HCT116 (cell line): ENCODE data around the gene IFIT1. TPM values are rescaled to one million over a fixed set of nuclear protein-coding genes. Genes with fewer than 3 reads are reported as not detected.

Source experiments
- ATAC-seq: fragments of 200-7000 bp; cut with Tn5 transposase; 2 replicates; pipeline ENCODE4 v1.9.1; 2020; ENCODE audit warnings: mild to moderate bottlenecking, moderate library complexity
- BruUV-seq: library from RNA; stranded (reverse); fragments of 400-500 nt; replicated peaks from 2 replicates; lab custom pipeline; 2021; lab: Mats Ljungman, UMichigan
- CTCF ChIA-PET: fragments of 300-600 bp; sonication (Branson Sonifier 250); formaldehyde crosslinking; loops from one replicate; lab custom pipeline; 2021; ENCODE audit warnings: antibody characterized with exemption; lab: Charles Lee
- POLR2A ChIA-PET: fragments of 300-600, 350-600 bp; sonication (Branson Sonifier 250); formaldehyde crosslinking; loops from one replicate; lab custom pipeline; 2021; ENCODE audit warnings: antibody characterized with exemption; lab: Charles Lee
- RAD21 ChIA-PET, 2 experiments: fragments of 300-600 bp; sonication (Branson Sonifier 250); formaldehyde crosslinking; loops; one replicate each; lab custom pipeline; 2023; ENCODE audit warnings: low total read pairs in 2 of 2; ENCODE audit not compliant: uncharacterized antibody in 2 of 2, unreplicated experiment in 2 of 2, low non-redundant PET in 1 of 2; lab: Charles Lee
- DNase-seq: peaks from one replicate; pipeline ENCODE4 v3.0.0-alpha.2; 2010; ENCODE audit warnings: low read depth, low spot score
- H2AFZ ChIP-seq: fragments of 200-600 bp; shearing (Covaris generic), sonication (generic); 2 replicates; pipeline ENCODE4 v1.6.1; 2017; ENCODE audit warnings: low read depth, mixed run types, mixed read lengths, antibody characterized with exemption, low read length; ENCODE audit not compliant: poor library complexity, severe bottlenecking
- H3K27ac ChIP-seq: 2 replicates; pipeline ENCODE4 v1.5.1; 2012; ENCODE audit warnings: low read depth, low read length
- H3K27me3 ChIP-seq: fragments of 200-600 bp; sonication (generic); 2 replicates; pipeline ENCODE4 v1.6.1; 2016; ENCODE audit warnings: mixed run types, low read length, mixed read lengths; ENCODE audit not compliant: insufficient read depth
- H3K36me3 ChIP-seq, 2 experiments: fragments of 200-500 bp in 1 of 2; fragments of 200-600 bp in 1 of 2; sonication (Bioruptor generic) in 1 of 2; sonication (generic) in 1 of 2; 2 replicates each; pipeline versions ENCODE4 v1.5.1 to v1.6.1; 2014 to 2016; ENCODE audit warnings: low read length in 2 of 2, inconsistent platforms in 1 of 2, mixed read lengths in 1 of 2, mixed run types in 1 of 2; ENCODE audit not compliant: insufficient read depth in 2 of 2, control insufficient read depth in 1 of 2
- H3K4me1 ChIP-seq, 2 experiments: fragments of 200-600 bp in 1 of 2; sonication (generic) in 1 of 2; 2 replicates each; pipeline versions ENCODE4 v1.5.1 to v1.6.1; 2012 to 2017; ENCODE audit warnings: low read length in 2 of 2, inconsistent platforms in 1 of 2, mild to moderate bottlenecking in 1 of 2, mixed read lengths in 1 of 2, mixed run types in 1 of 2, moderate library complexity in 1 of 2; ENCODE audit not compliant: insufficient read depth in 2 of 2, control insufficient read depth in 1 of 2
- H3K4me2 ChIP-seq: fragments of 200-600 bp; sonication (generic); 2 replicates; pipeline ENCODE4 v1.6.1; 2017; ENCODE audit warnings: mixed run types, low read length, mixed read lengths
- H3K4me3 ChIP-seq, 2 experiments: fragments of 200-600 bp in 1 of 2; sonication (generic) in 1 of 2; replicated peaks in 1 of 2; 2 replicates each; pipeline ENCODE4 v1.5.1; 2011 to 2016; ENCODE audit warnings: low read length in 2 of 2, control low read depth in 1 of 2, low read depth in 1 of 2, mild to moderate bottlenecking in 1 of 2, mixed read lengths in 1 of 2, mixed run types in 1 of 2
- H3K79me2 ChIP-seq: fragments of 200-600 bp; sonication (generic); 2 replicates; pipeline ENCODE4 v1.6.1; 2017; ENCODE audit warnings: mild to moderate bottlenecking, mixed run types, low read length, moderate library complexity, mixed read lengths; ENCODE audit not compliant: insufficient read depth
- H3K9ac ChIP-seq: fragments of 200-600 bp; sonication (generic); 2 replicates; pipeline ENCODE4 v1.6.1; 2016; ENCODE audit warnings: low read length, mixed read lengths
- H3K9me2 ChIP-seq: fragments of 200-600 bp; sonication (generic), shearing (Covaris generic); 2 replicates; pipeline ENCODE4 v1.6.1; 2017; ENCODE audit warnings: mixed run types, mild to moderate bottlenecking, moderate library complexity; ENCODE audit not compliant: insufficient read depth
- H3K9me3 ChIP-seq, 2 experiments: fragments of 200-500 bp in 1 of 2; fragments of 200-600 bp in 1 of 2; sonication (Bioruptor generic) in 1 of 2; sonication (generic) in 1 of 2; 2 replicates each; pipeline ENCODE4 v1.6.1; 2014 to 2017; ENCODE audit warnings: low read length in 2 of 2, mixed read lengths in 2 of 2, inconsistent platforms in 1 of 2, low read depth in 1 of 2, mild to moderate bottlenecking in 1 of 2, mixed run types in 1 of 2, moderate library complexity in 1 of 2; ENCODE audit not compliant: control insufficient read depth in 1 of 2, insufficient read depth in 1 of 2
- H4K20me1 ChIP-seq: fragments of 200-600 bp; sonication (generic), shearing (Covaris generic); 2 replicates; pipeline ENCODE4 v1.6.1; 2017; ENCODE audit warnings: mixed run types, mild to moderate bottlenecking, moderate library complexity; ENCODE audit not compliant: insufficient read depth
- CEBPB ChIP-seq: IDR thresholded peaks from 2 replicates; pipeline ENCODE4 v1.6.1; 2012; ENCODE audit warnings: low read depth
- EGR1 ChIP-seq: IDR thresholded peaks from 2 replicates; pipeline ENCODE4 v1.6.1; 2012; ENCODE audit warnings: low read depth
- ELF1 ChIP-seq: IDR thresholded peaks from 2 replicates; pipeline ENCODE4 v1.6.1; 2012; ENCODE audit warnings: low read depth, borderline replicate concordance
- EZH2 ChIP-seq: fragments of 200-600 bp; sonication (generic); IDR thresholded peaks from 2 replicates; pipeline ENCODE4 v1.6.1; 2017; ENCODE audit warnings: antibody characterized with exemption, mixed run types
- FOSL1 ChIP-seq: IDR thresholded peaks from 2 replicates; pipeline ENCODE4 v1.6.1; 2012; ENCODE audit warnings: low read depth
- JUND ChIP-seq: IDR thresholded peaks from 2 replicates; pipeline ENCODE4 v1.6.1; 2012
- POLR2A ChIP-seq: IDR thresholded peaks from 2 replicates; pipeline ENCODE4 v1.7.0; 2011; ENCODE audit warnings: borderline replicate concordance; ENCODE audit not compliant: insufficient read depth, insufficient read length; ENCODE audit errors: extremely low read depth
- POLR2AphosphoS5 ChIP-seq: IDR thresholded peaks from 2 replicates; pipeline ENCODE4 v1.6.1; 2011; ENCODE audit warnings: mild to moderate bottlenecking, low read depth, low read length, moderate library complexity
- SIN3A ChIP-seq: IDR thresholded peaks from 2 replicates; pipeline ENCODE4 v1.6.1; 2012; ENCODE audit warnings: low read depth
- SP1 ChIP-seq: IDR thresholded peaks from 2 replicates; pipeline ENCODE4 v1.6.1; 2012; ENCODE audit warnings: low read depth
- SRF ChIP-seq: IDR thresholded peaks from 2 replicates; pipeline ENCODE4 v1.6.1; 2012; ENCODE audit warnings: low read depth
- YY1 ChIP-seq: IDR thresholded peaks from 2 replicates; pipeline ENCODE4 v1.6.1; 2011; ENCODE audit warnings: low read length, low read depth, moderate library complexity, mild to moderate bottlenecking; ENCODE audit not compliant: insufficient replicate concordance; ENCODE audit errors: extremely low read depth
- ZNF274 ChIP-seq: fragments of 200-500 bp; sonication (Bioruptor generic); IDR thresholded peaks from 2 replicates; pipeline ENCODE4 v1.6.1; 2014; ENCODE audit warnings: mild to moderate bottlenecking, low read depth, low read length, inconsistent platforms
- intact Hi-C: fragments of 100-400 bp; cut with micrococcal nuclease; formaldehyde crosslinking; loops from 2 replicates; pipeline ENCODE4 v1.10.0; 2022
- total RNA-seq: library from RNA; stranded (reverse); gene quantifications from one replicate; pipeline ENCODE4 v1.2.1, GENCODE V29; 2021; ENCODE audit not compliant: unreplicated experiment
- TF ChIP-seq, protein P1 (sequence below): IDR thresholded peaks from 2 replicates; pipeline ENCODE4 v1.6.1; 2012
- TF ChIP-seq, protein P2 (sequence below), 3 experiments: fragments of 200-600 bp in 1 of 3; sonication (generic) in 1 of 3; IDR thresholded peaks in 2 of 3; conservative IDR thresholded peaks in 1 of 3; 2 replicates each; pipeline ENCODE4 v1.5.1; 2012 to 2017; ENCODE audit warnings: low read depth in 2 of 3, low read length in 2 of 3, antibody characterized with exemption in 1 of 3, borderline replicate concordance in 1 of 3, control low read depth in 1 of 3, mild to moderate bottlenecking in 1 of 3, mixed read lengths in 1 of 3, mixed run types in 1 of 3, moderate library complexity in 1 of 3; ENCODE audit not compliant: insufficient read depth in 1 of 3
- TF ChIP-seq, protein P3 (sequence below): IDR thresholded peaks from 2 replicates; pipeline ENCODE4 v1.6.1; 2012; ENCODE audit warnings: low read depth
- TF ChIP-seq, protein P4 (sequence below): IDR thresholded peaks from 2 replicates; pipeline ENCODE4 v1.6.1; 2012
- TF ChIP-seq, protein P5 (sequence below): IDR thresholded peaks from 2 replicates; pipeline ENCODE4 v1.6.1; 2011; ENCODE audit warnings: mild to moderate bottlenecking, low read length, moderate library complexity; ENCODE audit not compliant: insufficient replicate concordance; ENCODE audit errors: extremely low read depth

Gene IFIT1
- total RNA-seq, 1 experiment from 2014 or later = 3.6 TPM

DNA sequence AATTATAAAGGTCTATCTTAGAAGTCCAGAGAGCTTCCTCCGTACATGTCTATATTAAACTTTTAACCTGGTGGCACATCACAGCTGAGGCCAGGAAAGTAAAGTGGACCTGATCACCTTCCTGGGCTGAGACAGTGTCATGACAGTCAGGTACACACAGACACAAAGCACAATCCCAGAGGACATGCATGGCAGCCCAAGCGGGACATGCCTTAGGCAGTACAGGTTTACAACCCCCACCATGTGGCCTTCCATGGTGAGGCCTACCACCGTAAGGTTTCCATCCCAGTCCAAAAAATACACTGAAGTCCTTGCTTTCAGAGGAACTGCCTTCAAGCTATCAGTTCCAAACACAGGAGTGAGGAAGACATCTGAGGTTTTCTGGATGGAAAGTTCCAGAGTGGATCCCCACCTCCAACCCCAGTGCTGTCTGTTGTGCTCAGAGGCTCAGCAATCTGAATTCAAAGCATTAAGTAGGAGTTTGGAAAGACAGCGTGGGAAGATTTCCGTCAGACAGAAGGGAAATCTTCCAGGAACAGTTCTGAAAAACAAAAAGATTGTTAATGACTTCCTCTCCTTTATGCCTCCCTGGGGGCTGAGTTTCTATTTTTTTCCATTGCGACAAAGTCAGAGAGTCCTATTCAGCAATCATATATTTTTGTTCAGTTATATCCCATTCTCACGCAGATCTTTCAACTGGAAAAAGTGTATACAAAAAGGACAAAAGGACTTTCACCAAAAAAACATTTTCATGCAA, 44.5 kb upstream of the IFIT1 start:
- peaks cover 16 to 22% of the 10 kb centered on the region in 2 experiments for H3K4me1 ChIP-seq
- ChIA-PET RAD21 (no interaction called here), POLR2A (no interaction called here), CTCF (no interaction called here)
- H3K9me3 ChIP-seq = no peaks in the 10 kb centered on the region
- no TSS peak for BruUV-seq
- no peak overlapping the region for H3K4me2 ChIP-seq
- TF ChIP-seq POLR2A = no peak
- TF ChIP-seq SP1 = no peak
- no peak for TF ChIP-seq SRF
- TF ChIP-seq, protein P1, sequence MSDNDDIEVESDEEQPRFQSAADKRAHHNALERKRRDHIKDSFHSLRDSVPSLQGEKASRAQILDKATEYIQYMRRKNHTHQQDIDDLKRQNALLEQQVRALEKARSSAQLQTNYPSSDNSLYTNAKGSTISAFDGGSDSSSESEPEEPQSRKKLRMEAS = no peak
- TF ChIP-seq, protein P2, sequence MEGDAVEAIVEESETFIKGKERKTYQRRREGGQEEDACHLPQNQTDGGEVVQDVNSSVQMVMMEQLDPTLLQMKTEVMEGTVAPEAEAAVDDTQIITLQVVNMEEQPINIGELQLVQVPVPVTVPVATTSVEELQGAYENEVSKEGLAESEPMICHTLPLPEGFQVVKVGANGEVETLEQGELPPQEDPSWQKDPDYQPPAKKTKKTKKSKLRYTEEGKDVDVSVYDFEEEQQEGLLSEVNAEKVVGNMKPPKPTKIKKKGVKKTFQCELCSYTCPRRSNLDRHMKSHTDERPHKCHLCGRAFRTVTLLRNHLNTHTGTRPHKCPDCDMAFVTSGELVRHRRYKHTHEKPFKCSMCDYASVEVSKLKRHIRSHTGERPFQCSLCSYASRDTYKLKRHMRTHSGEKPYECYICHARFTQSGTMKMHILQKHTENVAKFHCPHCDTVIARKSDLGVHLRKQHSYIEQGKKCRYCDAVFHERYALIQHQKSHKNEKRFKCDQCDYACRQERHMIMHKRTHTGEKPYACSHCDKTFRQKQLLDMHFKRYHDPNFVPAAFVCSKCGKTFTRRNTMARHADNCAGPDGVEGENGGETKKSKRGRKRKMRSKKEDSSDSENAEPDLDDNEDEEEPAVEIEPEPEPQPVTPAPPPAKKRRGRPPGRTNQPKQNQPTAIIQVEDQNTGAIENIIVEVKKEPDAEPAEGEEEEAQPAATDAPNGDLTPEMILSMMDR (IDR thresholded peaks at IDR 0.05 in 2 of 3, conservative IDR thresholded peaks at IDR 0.05 in 1 of 3; ENCODE audit: borderline replicate concordance in 1 of 3, insufficient read depth in 1 of 3, low read depth in 2 of 3, low read length in 2 of 3) = no peak
- no peak for TF ChIP-seq ELF1
- TF ChIP-seq FOSL1 = no peak
- TF ChIP-seq JUND = no peak
- no peak for TF ChIP-seq ZNF274
- TF ChIP-seq, protein P3, sequence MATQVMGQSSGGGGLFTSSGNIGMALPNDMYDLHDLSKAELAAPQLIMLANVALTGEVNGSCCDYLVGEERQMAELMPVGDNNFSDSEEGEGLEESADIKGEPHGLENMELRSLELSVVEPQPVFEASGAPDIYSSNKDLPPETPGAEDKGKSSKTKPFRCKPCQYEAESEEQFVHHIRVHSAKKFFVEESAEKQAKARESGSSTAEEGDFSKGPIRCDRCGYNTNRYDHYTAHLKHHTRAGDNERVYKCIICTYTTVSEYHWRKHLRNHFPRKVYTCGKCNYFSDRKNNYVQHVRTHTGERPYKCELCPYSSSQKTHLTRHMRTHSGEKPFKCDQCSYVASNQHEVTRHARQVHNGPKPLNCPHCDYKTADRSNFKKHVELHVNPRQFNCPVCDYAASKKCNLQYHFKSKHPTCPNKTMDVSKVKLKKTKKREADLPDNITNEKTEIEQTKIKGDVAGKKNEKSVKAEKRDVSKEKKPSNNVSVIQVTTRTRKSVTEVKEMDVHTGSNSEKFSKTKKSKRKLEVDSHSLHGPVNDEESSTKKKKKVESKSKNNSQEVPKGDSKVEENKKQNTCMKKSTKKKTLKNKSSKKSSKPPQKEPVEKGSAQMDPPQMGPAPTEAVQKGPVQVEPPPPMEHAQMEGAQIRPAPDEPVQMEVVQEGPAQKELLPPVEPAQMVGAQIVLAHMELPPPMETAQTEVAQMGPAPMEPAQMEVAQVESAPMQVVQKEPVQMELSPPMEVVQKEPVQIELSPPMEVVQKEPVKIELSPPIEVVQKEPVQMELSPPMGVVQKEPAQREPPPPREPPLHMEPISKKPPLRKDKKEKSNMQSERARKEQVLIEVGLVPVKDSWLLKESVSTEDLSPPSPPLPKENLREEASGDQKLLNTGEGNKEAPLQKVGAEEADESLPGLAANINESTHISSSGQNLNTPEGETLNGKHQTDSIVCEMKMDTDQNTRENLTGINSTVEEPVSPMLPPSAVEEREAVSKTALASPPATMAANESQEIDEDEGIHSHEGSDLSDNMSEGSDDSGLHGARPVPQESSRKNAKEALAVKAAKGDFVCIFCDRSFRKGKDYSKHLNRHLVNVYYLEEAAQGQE = no peak
- no peak for TF ChIP-seq CEBPB
- no peak for TF ChIP-seq EZH2
- TF ChIP-seq YY1 = no peak
- TF ChIP-seq, protein P4, sequence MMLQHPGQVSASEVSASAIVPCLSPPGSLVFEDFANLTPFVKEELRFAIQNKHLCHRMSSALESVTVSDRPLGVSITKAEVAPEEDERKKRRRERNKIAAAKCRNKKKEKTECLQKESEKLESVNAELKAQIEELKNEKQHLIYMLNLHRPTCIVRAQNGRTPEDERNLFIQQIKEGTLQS = no peak
- TF ChIP-seq, protein P5, sequence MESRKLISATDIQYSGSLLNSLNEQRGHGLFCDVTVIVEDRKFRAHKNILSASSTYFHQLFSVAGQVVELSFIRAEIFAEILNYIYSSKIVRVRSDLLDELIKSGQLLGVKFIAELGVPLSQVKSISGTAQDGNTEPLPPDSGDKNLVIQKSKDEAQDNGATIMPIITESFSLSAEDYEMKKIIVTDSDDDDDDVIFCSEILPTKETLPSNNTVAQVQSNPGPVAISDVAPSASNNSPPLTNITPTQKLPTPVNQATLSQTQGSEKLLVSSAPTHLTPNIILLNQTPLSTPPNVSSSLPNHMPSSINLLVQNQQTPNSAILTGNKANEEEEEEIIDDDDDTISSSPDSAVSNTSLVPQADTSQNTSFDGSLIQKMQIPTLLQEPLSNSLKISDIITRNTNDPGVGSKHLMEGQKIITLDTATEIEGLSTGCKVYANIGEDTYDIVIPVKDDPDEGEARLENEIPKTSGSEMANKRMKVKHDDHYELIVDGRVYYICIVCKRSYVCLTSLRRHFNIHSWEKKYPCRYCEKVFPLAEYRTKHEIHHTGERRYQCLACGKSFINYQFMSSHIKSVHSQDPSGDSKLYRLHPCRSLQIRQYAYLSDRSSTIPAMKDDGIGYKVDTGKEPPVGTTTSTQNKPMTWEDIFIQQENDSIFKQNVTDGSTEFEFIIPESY = no peak
- TF ChIP-seq SIN3A = no peak
- no peak for TF ChIP-seq EGR1
- no peak for TF ChIP-seq POLR2AphosphoS5
- no peak overlapping the region for H3K9ac ChIP-seq
- no peak overlapping the region for H3K4me3 ChIP-seq
- no peaks in the 10 kb centered on the region for H3K36me3 ChIP-seq
- no peak overlapping the region for H3K27ac ChIP-seq
- ATAC-seq (no peak), DNase-seq (no peak)
- no peaks in the 10 kb centered on the region for H3K27me3 ChIP-seq
- no peaks in the 10 kb centered on the region for H3K79me2 ChIP-seq
- intact Hi-C loops = no loop called here
- H3K9me2 ChIP-seq = no peaks in the 10 kb centered on the region
- no peak overlapping the region for H2AFZ ChIP-seq
- H4K20me1 ChIP-seq = no peaks in the 10 kb centered on the region
